ENCODE results near the gene GATA1. TPM values are rescaled to one million over a fixed set of nuclear protein-coding genes. Genes with fewer than 3 reads are reported as not detected.

GATA1 gene
- total and polyA plus RNA-seq, 10 of the 15 experiments (the other 5 are each of a cell fraction or from before 2014, with no cell fraction given), result 0.24 to 0.36 TPM; not detected in 8

DNA sequence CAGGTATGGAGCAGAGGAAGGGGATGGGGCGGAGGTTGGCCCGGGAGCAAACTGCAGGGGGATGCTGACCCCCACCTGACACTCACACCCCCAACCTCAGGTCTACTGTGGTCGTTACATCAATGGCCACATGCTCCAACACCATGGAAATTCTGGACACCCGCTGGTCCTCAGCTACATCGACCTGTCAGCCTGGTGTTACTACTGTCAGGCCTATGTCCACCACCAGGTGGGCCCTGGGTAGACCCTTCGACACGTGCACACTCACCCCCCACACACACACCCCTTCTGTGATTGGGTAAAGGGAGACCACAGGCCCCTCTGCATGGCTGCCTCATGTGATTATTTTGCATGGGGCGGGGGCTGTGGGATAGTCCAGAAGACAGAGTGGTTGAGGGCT lies 37.7 kb downstream of the GATA1 start:
- FAIRE-seq, result no peak
- in situ Hi-C loops (cut with MboI), result loop anchor here (10.0 kb wide), 1 partner anchor 49 kb away; no protein-coding TSS in a partner anchor

DNA sequence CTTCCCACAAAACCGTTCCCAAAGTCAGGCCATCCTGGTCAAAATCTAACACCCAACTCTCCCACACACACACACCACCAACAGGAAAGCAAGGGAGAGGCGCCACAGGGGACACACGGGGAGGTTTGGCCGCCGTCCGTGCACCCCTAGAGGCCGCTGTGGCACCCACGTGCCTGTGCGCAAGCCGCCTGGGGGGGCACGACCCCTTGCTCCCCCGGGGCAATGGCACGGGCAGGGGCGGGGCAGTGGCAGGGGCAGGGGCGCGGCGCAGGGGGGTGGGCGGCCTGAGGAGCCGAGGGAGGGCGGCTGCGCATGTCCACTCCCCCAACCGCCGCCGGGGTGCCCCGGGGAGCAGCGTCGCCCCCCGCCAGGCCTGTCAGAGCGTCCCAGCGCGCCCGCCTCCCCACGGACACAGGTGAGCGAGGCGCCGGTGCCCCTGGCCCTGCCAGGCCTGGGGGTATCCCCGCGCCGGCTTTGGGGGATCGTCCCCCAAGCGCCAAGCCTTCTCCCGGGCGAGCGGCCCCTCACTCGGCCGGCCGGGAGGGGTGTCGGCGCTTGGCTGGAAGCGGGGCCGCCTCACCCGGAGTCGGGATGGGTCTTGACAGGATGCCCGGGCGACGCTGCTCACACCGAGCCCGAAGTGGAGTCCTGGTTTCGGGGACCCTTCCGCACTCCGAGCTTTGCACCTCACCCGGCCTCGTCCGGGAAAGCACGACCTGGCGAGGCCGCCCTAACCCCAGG lies 39.9 kb downstream of the GATA1 start, which contains the start of gene ERAS:
Gene ERAS, plus strand, starts transcription at position 379 of the 741 bp plus-strand sequence. CDS start 2,611 bp downstream, outside the sequence.
- Histone ChIP-seq H3K27ac (ENCODE audit: control insufficient read depth, insufficient read depth) (no peak within 1 kb of the TSS), H4K20me1 (ENCODE audit: control insufficient read depth, insufficient read depth) (no peaks in the 10 kb centered on the region), H3K4me3 (no peak within 1 kb of the TSS), H3K4me2 (ENCODE audit: control insufficient read depth, insufficient read depth) (no peak within 1 kb of the TSS), H3K36me3 (ENCODE audit: control insufficient read depth in 2 of 2, insufficient read depth in 2 of 2, low read length in 1 of 2) (no peaks in the 10 kb centered on the region), H3K27me3 (replicated peaks in 1 of 2; ENCODE audit: control insufficient read depth in 2 of 2, insufficient read depth in 2 of 2, low read length in 1 of 2) (0 out of 4 replicates have a peak, but pooled peaks cover 0 to 2% of the 10 kb centered on the region in 2 experiments), H2AFZ (ENCODE audit: control insufficient read depth, low read depth, low read length) (no peak within 1 kb of the TSS), H3K9me3 (replicated peaks; ENCODE audit: control insufficient read depth, insufficient read depth, low read length) (no peaks in the 10 kb centered on the region; the same call in 2 of the 3 replicates), H3K79me2 (ENCODE audit: control insufficient read depth, insufficient read depth, low read length) (no peaks in the 10 kb centered on the region), H3K9ac (ENCODE audit: control insufficient read depth, insufficient read depth, low read length) (no peak within 1 kb of the TSS), H3K4me1 (ENCODE audit: control insufficient read depth, insufficient read depth, low read length) (no peaks in the 10 kb centered on the region)
- SMC1A ChIA-PET (ENCODE audit: uncharacterized antibody, unreplicated experiment), result no interaction called here
- TF ChIP-seq, protein P1, sequence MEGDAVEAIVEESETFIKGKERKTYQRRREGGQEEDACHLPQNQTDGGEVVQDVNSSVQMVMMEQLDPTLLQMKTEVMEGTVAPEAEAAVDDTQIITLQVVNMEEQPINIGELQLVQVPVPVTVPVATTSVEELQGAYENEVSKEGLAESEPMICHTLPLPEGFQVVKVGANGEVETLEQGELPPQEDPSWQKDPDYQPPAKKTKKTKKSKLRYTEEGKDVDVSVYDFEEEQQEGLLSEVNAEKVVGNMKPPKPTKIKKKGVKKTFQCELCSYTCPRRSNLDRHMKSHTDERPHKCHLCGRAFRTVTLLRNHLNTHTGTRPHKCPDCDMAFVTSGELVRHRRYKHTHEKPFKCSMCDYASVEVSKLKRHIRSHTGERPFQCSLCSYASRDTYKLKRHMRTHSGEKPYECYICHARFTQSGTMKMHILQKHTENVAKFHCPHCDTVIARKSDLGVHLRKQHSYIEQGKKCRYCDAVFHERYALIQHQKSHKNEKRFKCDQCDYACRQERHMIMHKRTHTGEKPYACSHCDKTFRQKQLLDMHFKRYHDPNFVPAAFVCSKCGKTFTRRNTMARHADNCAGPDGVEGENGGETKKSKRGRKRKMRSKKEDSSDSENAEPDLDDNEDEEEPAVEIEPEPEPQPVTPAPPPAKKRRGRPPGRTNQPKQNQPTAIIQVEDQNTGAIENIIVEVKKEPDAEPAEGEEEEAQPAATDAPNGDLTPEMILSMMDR (IDR thresholded peaks at IDR 0.05 in 2 of 3, conservative IDR thresholded peaks at IDR 0.05 in 1 of 3; ENCODE audit: control insufficient read depth in 2 of 3, extremely low read depth in 1 of 3, insufficient read depth in 1 of 3, low read depth in 3 of 3, low read length in 3 of 3), result 0 out of 6 replicates have a peak, but pooled peaks of 1 of the 3 experiments have one; percentile 5
- no peak for TF ChIP-seq SMAD5 (IDR thresholded peaks at IDR 0.05; ENCODE audit: low read depth)
- DNase-seq (ENCODE audit: low read depth, low spot score), result no peak
- intact Hi-C loops (cut with micrococcal nuclease; ENCODE audit: unreplicated experiment), result no loop called here
- RAD21 ChIA-PET (ENCODE audit: unreplicated experiment), result no interaction called here
- POLR2A ChIA-PET, result no interaction called here
- WGBS (ENCODE audit: insufficient coverage, insufficient replicate concordance, low lambda C conversion rate, missing lambda C conversion rate), result 88% methylated on average over 32 of the region's 67 CpGs
- no peak for FAIRE-seq
- ATAC-seq, result no peak
- CTCF ChIA-PET, result interaction anchor here (0.7 kb wide), 1 partner anchor 111 kb away, joined by 3 read pairs; no protein-coding TSS in a partner anchor
- in situ Hi-C loops (cut with MboI), result loop anchor here (5.0 to 10.0 kb wide), 2 partner anchors 34 to 52 kb away; no protein-coding TSS in a partner anchor
- BruUV-seq (replicated peaks), result no TSS peak

More for the DNA sequence above, 37.7 kb downstream of the GATA1 start:
- intact Hi-C loops (cut with micrococcal nuclease; ENCODE audit: unreplicated experiment), result no loop called here
- RAD21 ChIA-PET (ENCODE audit: unreplicated experiment), result no interaction called here
- Histone ChIP-seq H3K27ac (ENCODE audit: control insufficient read depth, insufficient read depth) (no peak overlapping the region), H2AFZ (ENCODE audit: control insufficient read depth, low read depth, low read length) (no peak overlapping the region), H3K4me1 (ENCODE audit: control insufficient read depth, insufficient read depth, low read length) (no peaks in the 10 kb centered on the region), H3K9ac (ENCODE audit: control insufficient read depth, insufficient read depth, low read length) (no peak overlapping the region), H3K36me3 (ENCODE audit: control insufficient read depth in 2 of 2, insufficient read depth in 2 of 2, low read length in 1 of 2) (no peaks in the 10 kb centered on the region), H3K9me3 (replicated peaks; ENCODE audit: control insufficient read depth, insufficient read depth, low read length) (no peaks in the 10 kb centered on the region; the same call in 2 of the 3 replicates), H4K20me1 (ENCODE audit: control insufficient read depth, insufficient read depth) (no peaks in the 10 kb centered on the region), H3K4me3 (no peak overlapping the region), H3K27me3 (replicated peaks in 1 of 2; ENCODE audit: control insufficient read depth in 2 of 2, insufficient read depth in 2 of 2, low read length in 1 of 2) (0 out of 4 replicates have a peak, but pooled peaks cover 0 to 2% of the 10 kb centered on the region in 2 experiments), H3K79me2 (ENCODE audit: control insufficient read depth, insufficient read depth, low read length) (no peaks in the 10 kb centered on the region), H3K4me2 (ENCODE audit: control insufficient read depth, insufficient read depth) (no peak overlapping the region)
- no TSS peak for BruUV-seq (replicated peaks)
- CTCF ChIA-PET, result interaction anchor here (0.8 kb wide), 1 partner anchor 63 kb away, joined by 3 read pairs; no protein-coding TSS in a partner anchor
- WGBS (ENCODE audit: insufficient coverage, insufficient replicate concordance, low lambda C conversion rate, missing lambda C conversion rate), result 57% methylated on average over 8 of the region's 8 CpGs
- POLR2A ChIA-PET, result no interaction called here
- SMC1A ChIA-PET (ENCODE audit: uncharacterized antibody, unreplicated experiment), result no interaction called here
- ATAC-seq (no peak), DNase-seq (ENCODE audit: low read depth, low spot score) (no peak)
- no peak for TF ChIP-seq EP300 (IDR thresholded peaks at IDR 0.05; ENCODE audit: borderline replicate concordance in 1 of 2, control insufficient read depth in 1 of 2, low read depth in 2 of 2, low read length in 2 of 2)

Data from GM12878 (cell line).